ENCODE results near the gene GZMM.

GZMM gene

DNA sequence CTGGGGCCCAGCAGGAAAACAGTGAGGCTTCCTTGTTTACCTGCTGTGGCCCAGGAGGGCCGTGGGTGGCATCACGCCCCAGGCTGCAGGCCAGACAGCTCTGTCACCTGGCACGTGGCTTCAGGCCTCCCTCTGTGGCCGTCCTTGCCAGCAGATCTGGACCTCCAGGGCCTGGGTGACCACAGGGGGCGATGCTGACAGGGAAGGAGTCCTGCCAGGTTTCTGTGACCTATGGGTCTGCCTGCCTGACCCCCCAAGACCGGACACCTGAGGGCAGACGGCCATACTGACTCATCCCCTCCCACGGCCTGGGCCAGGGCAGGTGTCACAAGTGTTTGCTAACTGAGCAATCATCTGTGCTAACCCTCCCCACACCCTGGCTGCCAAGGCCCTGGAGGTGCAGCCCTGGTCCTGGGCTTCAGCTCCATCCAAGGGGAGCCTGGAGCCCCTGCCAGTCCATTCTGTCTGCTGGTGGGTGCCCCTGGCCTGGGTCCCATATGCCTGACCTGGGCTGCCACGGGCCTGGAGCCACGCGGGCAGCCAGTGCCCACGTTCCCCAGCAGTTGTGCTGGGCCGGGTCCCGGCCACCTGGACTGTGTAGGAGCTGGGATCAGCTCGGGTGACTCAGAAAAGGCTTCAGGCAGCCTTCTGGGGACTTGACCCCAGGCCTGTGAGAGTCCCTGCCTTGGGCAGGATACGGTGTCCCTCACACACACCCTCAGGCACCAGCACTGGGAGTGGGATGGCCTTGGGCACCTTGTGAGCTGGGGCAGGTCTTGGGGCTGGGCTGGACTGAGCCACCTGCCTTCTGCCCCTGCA, 8.6 kb upstream of the GZMM start:
- Mint-ChIP-seq H3K4me1 (peaks cover 6% of the 10 kb centered on the region), H3K27ac (no peak overlapping the region), H3K4me3 (no peak overlapping the region), H3K36me3 (peaks cover 7% of the 10 kb centered on the region), H3K27me3 (no peaks in the 10 kb centered on the region), H3K9me3 (no peaks in the 10 kb centered on the region)
- DNase-seq (ENCODE audit: low spot score in 2 of 2) (no peak), ATAC-seq (ENCODE audit: low read depth) (no peak)

DNA sequence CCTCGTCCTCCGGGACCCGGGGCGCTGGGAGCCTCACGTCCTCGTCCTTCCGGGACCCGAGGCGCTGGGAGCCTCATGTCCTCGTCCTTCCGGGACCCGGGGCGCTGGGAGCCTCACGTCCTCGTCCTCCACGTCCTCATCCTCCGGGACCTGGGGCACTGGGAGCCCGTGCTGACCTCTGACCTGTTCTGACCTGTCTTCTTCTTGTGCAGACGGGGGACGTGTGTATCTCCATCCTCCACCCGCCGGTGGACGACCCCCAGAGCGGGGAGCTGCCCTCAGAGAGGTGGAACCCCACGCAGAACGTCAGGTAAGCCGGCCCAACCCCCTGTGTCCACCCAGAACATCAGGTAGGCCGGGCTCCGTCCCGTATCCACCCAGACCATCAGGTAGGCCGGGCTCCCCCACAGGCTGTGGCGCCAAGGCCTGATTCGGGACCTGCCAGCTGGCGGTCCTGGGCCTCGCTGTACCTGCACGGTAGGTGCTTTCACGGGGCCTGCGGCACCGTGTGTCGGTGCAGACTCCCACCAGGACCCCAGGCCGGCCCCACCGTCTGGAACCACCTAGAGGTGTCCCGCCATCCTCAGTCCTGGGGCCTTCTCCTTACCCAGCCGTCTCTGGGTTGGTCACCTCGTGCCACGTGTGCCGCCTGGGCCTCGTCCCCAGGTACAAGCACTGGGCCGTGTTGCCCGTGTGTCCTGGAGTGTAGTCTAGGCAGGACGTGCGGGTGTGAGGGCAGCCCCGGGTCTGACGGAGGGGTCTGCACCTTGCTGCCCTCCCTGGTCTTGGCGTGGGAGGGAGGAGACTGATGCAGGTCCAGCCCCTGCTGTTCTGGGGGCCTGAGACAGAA, 7.6 kb upstream of the GZMM start:
- ATAC-seq (ENCODE audit: low read depth) (no peak), DNase-seq (ENCODE audit: low spot score in 2 of 2) (no peak)
- H3K27me3 Mint-ChIP-seq, result no peaks in the 10 kb centered on the region
- H3K4me3 Mint-ChIP-seq, result no peak overlapping the region
- no peak overlapping the region for H3K27ac Mint-ChIP-seq
- peaks cover 7% of the 10 kb centered on the region for H3K36me3 Mint-ChIP-seq
- no peaks in the 10 kb centered on the region for H3K9me3 Mint-ChIP-seq
- peaks cover 6% of the 10 kb centered on the region for H3K4me1 Mint-ChIP-seq

DNA sequence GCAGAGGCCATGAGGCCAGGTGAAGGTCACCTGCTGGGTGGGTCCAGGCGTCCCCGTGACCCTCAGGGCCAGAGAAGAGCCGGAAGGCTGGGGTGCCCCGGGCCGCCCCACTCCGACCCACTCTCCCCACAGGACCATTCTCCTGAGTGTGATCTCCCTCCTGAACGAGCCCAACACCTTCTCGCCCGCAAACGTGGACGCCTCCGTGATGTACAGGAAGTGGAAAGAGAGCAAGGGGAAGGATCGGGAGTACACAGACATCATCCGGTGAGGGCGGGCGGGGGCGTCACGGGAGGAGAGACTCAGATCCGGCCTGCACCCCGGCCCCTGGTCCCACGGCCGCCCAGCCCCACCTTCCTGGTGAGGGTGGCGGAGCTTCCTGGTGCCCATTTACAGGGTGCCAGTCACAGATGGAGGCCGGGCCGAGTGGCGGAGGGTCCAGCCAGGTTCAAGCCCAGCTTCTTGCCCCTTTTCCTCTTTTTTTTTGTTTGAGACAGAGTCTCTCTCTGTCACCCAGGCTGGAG, 6.9 kb upstream of the GZMM start:
- Mint-ChIP-seq H3K9me3 (no peaks in the 10 kb centered on the region), H3K4me3 (no peak overlapping the region), H3K27ac (no peak overlapping the region), H3K36me3 (peaks cover 7% of the 10 kb centered on the region), H3K27me3 (no peaks in the 10 kb centered on the region), H3K4me1 (peaks cover 6% of the 10 kb centered on the region)
- ATAC-seq (ENCODE audit: low read depth) (no peak), DNase-seq (ENCODE audit: low spot score in 2 of 2) (no peak)

DNA sequence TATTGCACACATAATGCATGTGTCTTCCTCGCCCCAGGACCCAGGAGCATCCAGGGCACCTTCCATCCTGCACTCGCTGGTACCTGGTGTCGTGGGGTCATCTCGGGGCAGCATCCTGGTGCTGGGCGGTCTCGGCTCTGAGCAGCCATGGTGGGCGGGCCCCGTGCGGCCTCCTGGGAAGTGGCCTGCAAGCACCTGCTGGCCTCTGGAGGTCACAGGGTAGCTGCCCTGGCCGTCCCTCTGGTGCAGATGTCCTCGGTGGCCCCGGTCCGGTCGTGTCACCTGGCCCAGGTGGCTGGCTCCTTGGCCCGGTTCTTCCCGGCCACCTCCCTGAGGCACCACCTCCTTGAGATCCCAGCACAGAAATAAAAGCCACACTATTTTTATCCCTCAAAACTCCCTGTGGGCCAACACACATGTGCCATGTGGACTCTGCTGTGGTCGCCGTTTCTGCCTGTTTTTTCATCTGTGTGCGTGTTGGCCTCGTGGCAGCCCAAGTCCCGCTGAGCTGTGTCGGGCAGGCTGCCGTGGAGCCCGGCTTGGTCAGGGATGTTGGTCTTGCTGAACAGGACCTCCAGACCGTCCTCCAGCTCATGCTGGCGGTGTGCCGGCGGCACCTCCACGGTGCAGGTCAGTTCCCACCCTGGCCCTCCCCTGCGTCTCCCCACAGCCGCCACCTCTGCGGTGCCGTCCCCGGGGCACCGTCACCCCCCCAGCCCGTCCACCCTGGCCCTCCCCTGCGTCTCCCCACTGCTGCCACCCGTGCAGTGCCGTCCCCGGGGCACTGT, 5.0 kb upstream of the GZMM start:
- ATAC-seq (ENCODE audit: low read depth) (no peak), DNase-seq (ENCODE audit: low spot score in 2 of 2) (no peak)
- peaks cover 7% of the 10 kb centered on the region for H3K36me3 Mint-ChIP-seq

DNA sequence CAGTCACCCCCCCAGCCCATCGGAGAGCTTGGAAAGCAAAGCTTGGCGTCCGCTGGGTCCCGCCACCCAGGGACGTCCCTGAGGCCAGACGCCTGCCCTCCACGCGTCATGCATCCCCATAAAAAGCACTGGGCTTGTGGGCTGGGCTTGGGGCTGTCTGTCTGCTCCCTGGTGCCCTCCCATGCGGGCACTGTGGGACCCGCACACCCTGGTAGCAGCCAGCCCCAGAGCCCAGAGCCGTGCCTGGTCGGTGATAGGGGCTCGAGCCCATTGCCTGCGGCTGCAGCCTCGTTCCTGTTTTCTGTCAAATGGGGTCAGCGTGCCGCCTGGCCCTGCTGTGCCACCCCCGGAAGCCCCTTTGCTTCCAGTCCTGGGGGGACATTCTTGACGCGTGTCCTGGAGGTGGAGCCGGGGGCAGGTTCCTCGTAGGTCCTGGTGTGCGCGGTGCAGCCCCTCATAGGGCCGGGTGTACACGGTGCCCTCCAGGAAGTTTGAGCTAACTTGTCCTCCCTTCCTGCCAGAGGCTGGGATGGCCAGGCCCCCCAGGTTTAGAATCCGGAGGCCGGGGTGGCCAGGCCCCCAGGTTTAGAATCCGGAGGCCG, 4.3 kb upstream of the GZMM start:
- no peak overlapping the region for H3K4me3 Mint-ChIP-seq
- H3K27me3 Mint-ChIP-seq, result no peaks in the 10 kb centered on the region
- H3K9me3 Mint-ChIP-seq, result no peaks in the 10 kb centered on the region
- H3K36me3 Mint-ChIP-seq, result peaks cover 7% of the 10 kb centered on the region
- H3K27ac Mint-ChIP-seq, result no peak overlapping the region
- ATAC-seq (ENCODE audit: low read depth), result no peak
- H3K4me1 Mint-ChIP-seq, result peaks cover 4% of the 10 kb centered on the region
- DNase-seq (ENCODE audit: low spot score in 2 of 2), result no peak

More for the DNA sequence above, 5.0 kb upstream of the GZMM start:
- H3K4me1 Mint-ChIP-seq, result peaks cover 4% of the 10 kb centered on the region
- no peak overlapping the region for H3K27ac Mint-ChIP-seq
- no peaks in the 10 kb centered on the region for H3K9me3 Mint-ChIP-seq
- no peaks in the 10 kb centered on the region for H3K27me3 Mint-ChIP-seq
- H3K4me3 Mint-ChIP-seq, result no peak overlapping the region

DNA sequence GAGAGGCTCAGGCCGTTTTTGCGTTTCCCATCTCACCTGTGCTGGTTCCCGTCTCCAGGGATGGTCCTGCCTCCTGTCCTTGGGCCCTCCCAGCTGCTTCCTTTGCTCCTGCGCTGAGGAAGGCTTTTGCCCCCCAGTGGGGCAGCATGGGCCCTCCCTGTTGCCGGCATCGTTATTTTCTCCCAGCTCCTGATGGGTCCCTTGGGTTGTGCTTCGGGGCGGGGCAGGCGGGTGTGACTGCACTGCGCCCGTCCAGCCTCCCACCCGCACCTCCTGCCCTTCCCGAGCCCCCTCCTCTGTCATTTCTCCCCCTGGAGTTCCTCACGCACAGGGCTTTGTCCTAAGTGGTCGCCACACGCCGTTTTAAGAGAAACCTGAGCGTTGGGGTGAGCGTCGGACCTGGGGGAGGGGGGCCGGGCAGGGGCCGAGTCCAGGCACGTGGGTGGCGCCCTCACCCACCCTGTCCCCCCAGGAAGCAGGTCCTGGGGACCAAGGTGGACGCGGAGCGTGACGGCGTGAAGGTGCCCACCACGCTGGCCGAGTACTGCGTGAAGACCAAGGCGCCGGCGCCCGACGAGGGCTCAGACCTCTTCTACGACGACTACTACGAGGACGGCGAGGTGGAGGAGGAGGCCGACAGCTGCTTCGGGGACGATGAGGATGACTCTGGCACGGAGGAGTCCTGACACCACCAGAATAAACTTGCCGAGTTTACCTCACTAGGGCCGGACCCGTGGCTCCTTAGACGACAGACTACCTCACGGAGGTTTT, 2.8 kb upstream of the GZMM start:
- Mint-ChIP-seq H3K36me3 (peaks cover 4% of the 10 kb centered on the region), H3K4me3 (no peak overlapping the region), H3K4me1 (peaks cover 2% of the 10 kb centered on the region), H3K27ac (no peak overlapping the region), H3K27me3 (peaks cover 6% of the 10 kb centered on the region), H3K9me3 (peaks cover 2% of the 10 kb centered on the region)
- DNase-seq (ENCODE audit: low spot score in 2 of 2) (no peak), ATAC-seq (ENCODE audit: low read depth) (no peak)

DNA sequence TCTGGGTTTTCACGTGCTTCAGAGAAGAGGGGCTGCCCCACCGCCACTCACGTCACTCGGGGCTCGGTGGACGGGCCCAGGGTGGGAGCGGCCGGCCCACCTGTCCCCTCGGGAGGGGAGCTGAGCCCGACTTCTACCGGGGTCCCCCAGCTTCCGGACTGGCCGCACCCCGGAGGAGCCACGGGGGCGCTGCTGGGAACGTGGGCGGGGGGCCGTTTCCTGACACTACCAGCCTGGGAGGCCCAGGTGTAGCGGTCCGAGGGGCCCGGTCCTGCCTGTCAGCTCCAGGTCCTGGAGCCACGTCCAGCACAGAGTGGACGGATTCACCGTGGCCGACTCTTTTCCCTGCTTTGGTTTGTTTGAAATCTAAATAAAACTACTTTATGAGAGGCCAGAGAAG, 2.2 kb upstream of the GZMM start:
- DNase-seq (ENCODE audit: low spot score in 2 of 2), result no peak
- no peak for ATAC-seq (ENCODE audit: low read depth)
- peaks cover 6% of the 10 kb centered on the region for H3K27me3 Mint-ChIP-seq
- H3K4me3 Mint-ChIP-seq, result no peak overlapping the region
- H3K9me3 Mint-ChIP-seq, result peaks cover 2% of the 10 kb centered on the region
- no peak overlapping the region for H3K27ac Mint-ChIP-seq
- peaks cover 3% of the 10 kb centered on the region for H3K36me3 Mint-ChIP-seq
- H3K4me1 Mint-ChIP-seq, result peaks cover 2% of the 10 kb centered on the region

DNA sequence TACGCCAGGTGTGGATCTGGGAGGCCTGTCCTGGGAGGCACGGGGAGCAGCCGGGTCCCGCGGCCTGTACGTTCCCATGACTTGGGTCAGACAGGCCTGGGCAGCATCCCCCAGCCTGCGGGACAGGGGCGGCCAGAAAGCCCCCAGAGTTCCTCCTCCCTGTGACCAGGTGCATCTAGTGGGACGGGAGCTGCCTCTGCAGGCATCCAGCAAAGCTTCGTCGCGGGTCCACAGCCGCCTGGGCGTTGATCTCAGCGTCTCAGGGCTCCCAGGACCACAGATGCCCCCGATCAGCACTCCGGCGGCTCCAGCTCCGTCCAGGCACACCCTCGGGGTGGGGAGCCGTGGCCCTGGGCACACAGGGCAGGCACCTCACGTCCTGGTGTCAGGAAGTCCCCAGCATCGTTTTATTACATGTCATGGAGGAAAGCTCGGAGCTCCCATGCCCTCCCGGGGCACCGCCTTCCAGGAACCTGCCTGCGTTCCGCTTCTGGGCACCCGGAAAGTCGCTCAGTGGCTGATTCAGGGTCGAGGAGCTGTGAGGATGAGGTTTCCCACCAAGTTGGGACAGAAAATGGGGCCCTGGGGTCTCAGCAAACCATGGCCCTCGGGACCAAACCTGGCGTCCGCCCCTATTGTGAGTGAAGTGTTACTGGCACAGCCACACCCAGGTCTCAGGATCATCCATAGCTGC, 1.5 kb upstream of the GZMM start:
- Mint-ChIP-seq H3K4me1 (peaks cover 2% of the 10 kb centered on the region), H3K27ac (no peak overlapping the region)
- no peak for ATAC-seq (ENCODE audit: low read depth)

DNA sequence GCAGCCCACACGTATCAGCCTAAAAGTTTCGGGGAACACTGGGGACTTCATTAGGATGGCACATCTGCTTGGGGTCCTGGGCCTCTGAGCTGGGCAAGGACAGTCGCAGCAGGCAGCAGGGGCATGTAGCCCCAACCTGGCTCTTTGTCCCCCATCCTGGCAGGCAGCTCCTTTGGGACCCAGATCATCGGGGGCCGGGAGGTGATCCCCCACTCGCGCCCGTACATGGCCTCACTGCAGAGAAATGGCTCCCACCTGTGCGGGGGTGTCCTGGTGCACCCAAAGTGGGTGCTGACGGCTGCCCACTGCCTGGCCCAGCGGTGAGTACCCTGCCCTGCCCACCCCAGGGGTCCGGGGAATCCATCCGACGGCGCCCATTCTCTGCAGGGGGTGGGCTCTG, 3.3 kb downstream of the GZMM start:
- ATAC-seq (ENCODE audit: low read depth), result no peak
- no peak for DNase-seq (ENCODE audit: low spot score in 2 of 2)
- H3K4me3 Mint-ChIP-seq, result no peak overlapping the region
- H3K27ac Mint-ChIP-seq, result no peak overlapping the region
- peaks cover 10% of the 10 kb centered on the region for H3K27me3 Mint-ChIP-seq
- H3K9me3 Mint-ChIP-seq, result peaks cover 2% of the 10 kb centered on the region
- no peaks in the 10 kb centered on the region for H3K36me3 Mint-ChIP-seq
- H3K4me1 Mint-ChIP-seq, result peaks cover 2% of the 10 kb centered on the region

More for the DNA sequence above, 1.5 kb upstream of the GZMM start:
- H3K27me3 Mint-ChIP-seq, result peaks cover 6% of the 10 kb centered on the region
- no peak overlapping the region for H3K4me3 Mint-ChIP-seq
- DNase-seq (ENCODE audit: low spot score in 2 of 2), result no peak
- H3K36me3 Mint-ChIP-seq, result peaks cover 2% of the 10 kb centered on the region
- H3K9me3 Mint-ChIP-seq, result peaks cover 2% of the 10 kb centered on the region

DNA sequence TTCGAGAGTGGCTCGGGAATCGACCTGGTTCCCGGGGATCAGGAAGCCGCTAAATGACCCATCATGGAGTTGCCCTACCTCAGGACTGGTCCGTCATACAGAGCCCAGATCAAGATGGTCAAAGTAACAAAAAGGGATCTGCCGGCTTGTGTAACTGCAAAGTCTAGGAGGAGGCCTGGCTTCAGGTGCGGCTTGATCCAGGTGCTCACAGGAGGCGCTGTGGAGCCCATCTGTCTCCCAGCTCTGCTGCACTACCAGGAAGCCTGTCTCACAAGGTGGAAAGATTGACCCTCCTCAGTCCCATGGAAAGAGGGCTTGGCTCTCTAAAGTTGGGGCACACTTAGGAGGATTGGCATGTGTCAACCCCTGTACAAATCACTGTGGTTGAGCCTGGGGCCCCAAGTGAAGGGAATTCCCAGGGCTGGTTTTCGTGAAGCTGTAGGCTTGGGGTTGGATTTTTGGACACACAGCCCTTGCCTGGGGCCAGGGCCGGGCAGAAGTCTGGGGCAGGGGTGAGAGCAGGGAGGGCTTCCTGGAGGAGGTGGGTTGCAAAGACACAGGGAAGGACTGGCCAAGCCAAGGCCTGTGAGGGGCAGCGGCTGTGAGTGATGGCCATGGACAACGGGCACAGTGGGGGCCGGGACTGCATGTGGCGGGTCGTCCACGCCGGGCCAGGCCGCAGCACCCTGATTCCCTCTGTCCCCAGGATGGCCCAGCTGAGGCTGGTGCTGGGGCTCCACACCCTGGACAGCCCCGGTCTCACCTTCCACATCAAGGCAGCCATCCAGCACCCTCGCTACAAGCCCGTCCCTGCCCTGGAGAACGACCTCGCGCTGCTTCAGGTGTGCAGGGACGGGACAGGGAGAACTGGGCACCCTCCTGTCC, 4.2 kb downstream of the GZMM start:
- no peak overlapping the region for H3K27ac Mint-ChIP-seq
- H3K4me1 Mint-ChIP-seq, result peaks cover 2% of the 10 kb centered on the region
- no peaks in the 10 kb centered on the region for H3K36me3 Mint-ChIP-seq
- ATAC-seq (ENCODE audit: low read depth) (no peak), DNase-seq (ENCODE audit: low spot score in 2 of 2) (no peak)
- peaks cover 11% of the 10 kb centered on the region for H3K27me3 Mint-ChIP-seq
- no peak overlapping the region for H3K4me3 Mint-ChIP-seq
- peaks cover 2% of the 10 kb centered on the region for H3K9me3 Mint-ChIP-seq

DNA sequence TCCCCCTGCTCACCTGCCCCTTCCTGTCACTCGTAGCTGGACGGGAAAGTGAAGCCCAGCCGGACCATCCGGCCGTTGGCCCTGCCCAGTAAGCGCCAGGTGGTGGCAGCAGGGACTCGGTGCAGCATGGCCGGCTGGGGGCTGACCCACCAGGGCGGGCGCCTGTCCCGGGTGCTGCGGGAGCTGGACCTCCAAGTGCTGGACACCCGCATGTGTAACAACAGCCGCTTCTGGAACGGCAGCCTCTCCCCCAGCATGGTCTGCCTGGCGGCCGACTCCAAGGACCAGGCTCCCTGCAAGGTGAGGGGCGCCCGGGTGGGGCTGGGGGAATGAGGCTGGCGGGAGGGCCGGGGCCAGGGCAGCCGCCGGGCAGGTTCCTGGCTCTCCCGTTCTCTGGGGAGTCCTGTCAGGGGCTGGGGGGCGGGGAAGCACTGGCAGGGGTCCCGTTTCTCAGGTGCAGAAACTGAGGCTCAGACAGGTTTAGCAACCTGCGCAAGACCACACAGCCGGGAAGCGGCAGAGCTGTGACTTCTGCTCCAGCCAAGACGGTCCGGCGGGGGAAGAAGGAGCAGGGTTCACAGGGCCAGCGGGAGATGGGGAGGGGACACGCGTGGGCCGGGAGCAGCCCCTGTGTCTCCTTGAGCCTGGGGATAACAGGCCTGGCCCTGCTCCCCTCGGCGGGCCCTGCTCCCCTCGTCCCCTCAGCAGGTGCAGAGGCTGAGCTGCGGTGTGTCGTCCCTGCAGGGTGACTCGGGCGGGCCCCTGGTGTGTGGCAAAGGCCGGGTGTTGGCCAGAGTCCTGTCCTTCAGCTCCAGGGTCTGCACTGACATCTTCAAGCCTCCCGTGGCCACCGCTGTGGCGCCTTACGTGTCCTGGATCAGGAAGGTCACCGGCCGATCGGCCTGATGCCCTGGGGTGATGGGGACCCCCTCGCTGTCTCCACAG, 5.3 kb downstream of the GZMM start:
- Mint-ChIP-seq H3K27me3 (peaks cover 11% of the 10 kb centered on the region), H3K9me3 (peaks cover 2% of the 10 kb centered on the region), H3K4me3 (no peak overlapping the region), H3K4me1 (peaks cover 2% of the 10 kb centered on the region), H3K36me3 (no peaks in the 10 kb centered on the region), H3K27ac (no peak overlapping the region)
- no peak for ATAC-seq (ENCODE audit: low read depth)
- no peak for DNase-seq (ENCODE audit: low spot score in 2 of 2)
